ENCODE measurements around the gene ITIH6.
A peak's percentile ranks its signal among the peaks of the same experiment; 100 is the strongest.
"Not testable (repeated sequence)": the region's sequence is repeated elsewhere in the genome, so short reads cannot be mapped to it uniquely, and the experiment has no call there.

ITIH6 gene

GRCh38 chrX:54808605-54809483 is 10.8 kb upstream of the ITIH6 start:
- TF ChIP-seq ELF4 (IDR thresholded peaks at IDR 0.05) (no peak), NFRKB (IDR thresholded peaks at IDR 0.05) (no peak), TARDBP (IDR thresholded peaks at IDR 0.05) (no peak), L3MBTL2 (conservative IDR thresholded peaks at IDR 0.05) (no peak), SUZ12 (IDR thresholded peaks at IDR 0.05) (no peak), PKNOX1 (IDR thresholded peaks at IDR 0.05) (no peak), SP1 (IDR thresholded peaks at IDR 0.05) (no peak)
- ChIA-PET POLR2A (interaction anchor here (0.5 to 2.9 kb wide), 9 partner anchors 15 to 191 kb away, joined by 3 to 34 read pairs (median 4); partner anchors contain the start of genes APEX2 and TRO), CTCF (interaction anchor here (0.6 kb wide), 1 partner anchor 145 kb away, joined by 3 read pairs; no protein-coding TSS in a partner anchor)
- DNase-seq (ENCODE audit: extremely low spot score), result peak; percentile 95

GRCh38 chrX:54808109-54808604 is 10.1 kb upstream of the ITIH6 start:
- ChIA-PET POLR2A (interaction anchor here (0.5 to 2.9 kb wide), 10 partner anchors 10 to 192 kb away, joined by 3 to 34 read pairs (median 4); partner anchors contain the start of genes APEX2, ITIH6 and TRO), CTCF (interaction anchor here (0.6 kb wide), 1 partner anchor 146 kb away, joined by 3 read pairs; no protein-coding TSS in a partner anchor)
- peak; percentile 60 for DNase-seq (ENCODE audit: extremely low spot score)
- TF ChIP-seq L3MBTL2 (conservative IDR thresholded peaks at IDR 0.05) (0 out of 2 replicates have a peak, but pooled peaks have one; percentile 24), NFRKB (IDR thresholded peaks at IDR 0.05) (no peak)

GRCh38 chrX:54807524-54808108 is 9.6 kb upstream of the ITIH6 start, which contains the start of gene MAGED2:
Gene MAGED2 (plus strand): TSS chrX:54807745. CDS start chrX:54809332, 1,587 bp downstream.
- TF ChIP-seq FOXM1 (IDR thresholded peaks at IDR 0.05; ENCODE audit: borderline replicate concordance), result peak; percentile 69; the same call in 1 of the 2 replicates
- TF ChIP-seq FOXK2 (IDR thresholded peaks at IDR 0.05), result no peak
- TF ChIP-seq TARDBP (IDR thresholded peaks at IDR 0.05), result no peak
- TF ChIP-seq SUZ12 (IDR thresholded peaks at IDR 0.05), result no peak
- peak; percentile 46 for DNase-seq (ENCODE audit: extremely low spot score)
- ChIA-PET POLR2A (interaction anchor here (0.6 to 2.9 kb wide), 12 partner anchors 9 to 313 kb away, joined by 3 to 34 read pairs (median 4); partner anchors contain the start of genes APEX2, GNL3L, ITIH6 and TRO), CTCF (no interaction called here)

- CTCF ChIA-PET, result no interaction called here
- TF ChIP-seq CTBP1 (IDR thresholded peaks at IDR 0.05; ENCODE audit: borderline replicate concordance) (no peak), BHLHE40 (IDR thresholded peaks at IDR 0.05; ENCODE audit: borderline replicate concordance) (no peak)
- POLR2A ChIA-PET, result no interaction called here
- no peak for DNase-seq (ENCODE audit: extremely low spot score)
Measured at GRCh38 chrX:54799046-54799445, 991 bp upstream of the ITIH6 start.

GRCh38 chrX:54794795-54795194 is 3.3 kb downstream of the ITIH6 start:
- DNase-seq (ENCODE audit: extremely low spot score), result no peak
- TF ChIP-seq HDGF (IDR thresholded peaks at IDR 0.05; ENCODE audit: borderline replicate concordance) (no peak), FOXA1 (IDR thresholded peaks at IDR 0.05) (no peak), ELF4 (IDR thresholded peaks at IDR 0.05) (no peak)
- CTCF ChIA-PET, result no interaction called here
- POLR2A ChIA-PET, result no interaction called here

GRCh38 chrX:54794028-54794427 is 4.0 kb downstream of the ITIH6 start:
- DNase-seq (ENCODE audit: extremely low spot score), result no peak
- TF ChIP-seq FOXA1 (IDR thresholded peaks at IDR 0.05), result no peak
- no peak for TF ChIP-seq ARNT (IDR thresholded peaks at IDR 0.05)
- TF ChIP-seq SP1 (IDR thresholded peaks at IDR 0.05), result no peak
- no peak for TF ChIP-seq ELF4 (IDR thresholded peaks at IDR 0.05)
- no peak for TF ChIP-seq BHLHE40 (IDR thresholded peaks at IDR 0.05; ENCODE audit: borderline replicate concordance)
- TF ChIP-seq PKNOX1 (IDR thresholded peaks at IDR 0.05), result no peak
- no peak for TF ChIP-seq LEF1 (IDR thresholded peaks at IDR 0.05; ENCODE audit: borderline replicate concordance)
- no peak for TF ChIP-seq CTBP1 (IDR thresholded peaks at IDR 0.05; ENCODE audit: borderline replicate concordance)
- ChIA-PET POLR2A (interaction anchor here (0.9 to 1.8 kb wide), 3 partner anchors 13 to 155 kb away, joined by 4 to 6 read pairs (median 4); partner anchors contain the start of gene MAGED2), CTCF (no interaction called here)

- DNase-seq (ENCODE audit: extremely low spot score); POLR2A ChIA-PET; CTCF ChIA-PET: not testable (repeated sequence)
Measured at GRCh38 chrX:54789405-54789804, 8.7 kb downstream of the ITIH6 start.

GRCh38 chrX:54788446-54788845 is 9.6 kb downstream of the ITIH6 start:
- POLR2A ChIA-PET, result no interaction called here
- no peak for DNase-seq (ENCODE audit: extremely low spot score)
- CTCF ChIA-PET, result no interaction called here
- TF ChIP-seq SP1 (IDR thresholded peaks at IDR 0.05) (no peak), HDGF (IDR thresholded peaks at IDR 0.05; ENCODE audit: borderline replicate concordance) (no peak), BHLHE40 (IDR thresholded peaks at IDR 0.05; ENCODE audit: borderline replicate concordance) (no peak), ELF4 (IDR thresholded peaks at IDR 0.05) (no peak), TARDBP (IDR thresholded peaks at IDR 0.05) (no peak), SUZ12 (IDR thresholded peaks at IDR 0.05) (no peak), FOXM1 (IDR thresholded peaks at IDR 0.05; ENCODE audit: borderline replicate concordance) (no peak), L3MBTL2 (conservative IDR thresholded peaks at IDR 0.05) (no peak), ZNF384 (IDR thresholded peaks at IDR 0.05) (no peak), FOXK2 (IDR thresholded peaks at IDR 0.05) (no peak), CTBP1 (IDR thresholded peaks at IDR 0.05; ENCODE audit: borderline replicate concordance) (no peak), NFRKB (IDR thresholded peaks at IDR 0.05) (no peak), PKNOX1 (IDR thresholded peaks at IDR 0.05) (no peak), LEF1 (IDR thresholded peaks at IDR 0.05; ENCODE audit: borderline replicate concordance) (no peak), FOXA1 (IDR thresholded peaks at IDR 0.05) (no peak), ARNT (IDR thresholded peaks at IDR 0.05) (no peak)
